AG04449 (cell line): ENCODE measurements around the gene CYLD.

Source experiments
- CTCF ChIA-PET: fragments of 350-600 bp; formaldehyde crosslinking; extraction: SDS; loops from one replicate; lab custom pipeline; 2021; ENCODE audit warnings: antibody characterized with exemption; lab: Yijun Ruan, JAX
- POLR2A ChIA-PET: fragments of 400-600, 350-600 bp; formaldehyde crosslinking; extraction: SDS; loops from one replicate; lab custom pipeline; 2020; ENCODE audit warnings: antibody characterized with exemption, inconsistent platforms; lab: Yijun Ruan, JAX
- DNase-seq: peaks from one replicate; pipeline ENCODE4 v3.0.0-alpha.2; 2010; ENCODE audit warnings: low read depth, low spot score
- H3K4me3 ChIP-seq: 2 replicates; pipeline ENCODE4 v1.5.1; 2011; ENCODE audit warnings: low read depth, mild to moderate bottlenecking, control low read depth, low read length
- TF ChIP-seq, protein P1 (sequence below): IDR thresholded peaks from one replicate; pipeline ENCODE4 v1.5.1; 2011; ENCODE audit warnings: mild to moderate bottlenecking, moderate library complexity, low read length, control low read depth, inconsistent platforms; ENCODE audit not compliant: insufficient read depth; ENCODE audit errors: missing control alignments

Gene CYLD

DNA sequence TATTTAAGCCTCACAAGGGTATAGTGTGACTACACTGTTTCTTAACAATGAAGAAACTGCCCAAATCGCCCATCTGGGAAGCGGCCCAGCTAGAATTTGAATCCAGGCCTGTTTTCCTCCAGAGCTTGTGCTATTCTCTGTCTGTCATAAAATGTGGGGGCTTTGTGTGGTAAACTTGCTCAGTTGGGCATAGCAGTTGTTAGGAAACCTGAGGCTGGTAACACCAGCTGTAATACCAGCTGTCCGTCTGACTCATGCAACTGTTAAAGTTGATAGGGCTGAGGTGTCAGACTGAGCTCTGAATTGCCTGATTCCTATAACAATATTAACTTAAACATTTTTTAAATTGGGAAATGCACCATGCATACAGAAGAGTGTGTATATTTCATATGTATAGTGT is 39.2 kb upstream of the CYLD start:
- TF ChIP-seq, protein P1, sequence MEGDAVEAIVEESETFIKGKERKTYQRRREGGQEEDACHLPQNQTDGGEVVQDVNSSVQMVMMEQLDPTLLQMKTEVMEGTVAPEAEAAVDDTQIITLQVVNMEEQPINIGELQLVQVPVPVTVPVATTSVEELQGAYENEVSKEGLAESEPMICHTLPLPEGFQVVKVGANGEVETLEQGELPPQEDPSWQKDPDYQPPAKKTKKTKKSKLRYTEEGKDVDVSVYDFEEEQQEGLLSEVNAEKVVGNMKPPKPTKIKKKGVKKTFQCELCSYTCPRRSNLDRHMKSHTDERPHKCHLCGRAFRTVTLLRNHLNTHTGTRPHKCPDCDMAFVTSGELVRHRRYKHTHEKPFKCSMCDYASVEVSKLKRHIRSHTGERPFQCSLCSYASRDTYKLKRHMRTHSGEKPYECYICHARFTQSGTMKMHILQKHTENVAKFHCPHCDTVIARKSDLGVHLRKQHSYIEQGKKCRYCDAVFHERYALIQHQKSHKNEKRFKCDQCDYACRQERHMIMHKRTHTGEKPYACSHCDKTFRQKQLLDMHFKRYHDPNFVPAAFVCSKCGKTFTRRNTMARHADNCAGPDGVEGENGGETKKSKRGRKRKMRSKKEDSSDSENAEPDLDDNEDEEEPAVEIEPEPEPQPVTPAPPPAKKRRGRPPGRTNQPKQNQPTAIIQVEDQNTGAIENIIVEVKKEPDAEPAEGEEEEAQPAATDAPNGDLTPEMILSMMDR = no peak
- ChIA-PET POLR2A (no interaction called here), CTCF (no interaction called here)
- no peak for DNase-seq
- H3K4me3 ChIP-seq = no peak overlapping the region

- TF ChIP-seq, protein P1 = no peak
- no peak for DNase-seq
- ChIA-PET CTCF (interaction anchor here (1.3 kb wide), 1 partner anchor 39 kb away, joined by 3 read pairs; no protein-coding TSS in a partner anchor), POLR2A (no interaction called here)
- no peak overlapping the region for H3K4me3 ChIP-seq
Observed at GRCh38 chr16:50704245-50704644, 37.6 kb upstream of the CYLD start.

GRCh38 chr16:50705436-50706110 is 36.3 kb upstream of the CYLD start:
- CTCF ChIA-PET = interaction anchor here (1.3 kb wide), 1 partner anchor 40 kb away, joined by 3 read pairs; no protein-coding TSS in a partner anchor
- H3K4me3 ChIP-seq = no peak overlapping the region
- POLR2A ChIA-PET = no interaction called here
- TF ChIP-seq, protein P1 = no peak
- no peak for DNase-seq

DNA sequence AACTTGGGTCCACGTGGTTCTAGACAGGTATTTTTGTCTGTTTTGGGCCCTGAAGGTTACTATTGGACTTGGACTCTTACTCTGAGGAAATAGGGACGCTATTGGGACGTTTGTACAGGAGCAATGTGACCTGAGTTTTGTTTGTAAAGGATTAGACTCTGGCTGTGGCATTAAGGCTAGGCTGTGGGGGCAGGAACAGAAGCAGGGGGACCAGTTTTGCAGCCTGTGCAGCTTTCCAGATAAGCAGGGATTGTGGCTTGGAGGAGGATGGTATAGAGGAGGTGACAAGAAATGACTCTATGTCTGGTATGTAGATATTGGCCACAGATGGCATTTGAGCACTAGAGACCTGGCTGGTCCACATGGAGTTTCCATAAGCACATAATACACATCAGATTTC is 35.6 kb upstream of the CYLD start:
- TF ChIP-seq, protein P1 = no peak
- no peak for DNase-seq
- no peak overlapping the region for H3K4me3 ChIP-seq
- POLR2A ChIA-PET = no interaction called here
- CTCF ChIA-PET = no interaction called here

DNA sequence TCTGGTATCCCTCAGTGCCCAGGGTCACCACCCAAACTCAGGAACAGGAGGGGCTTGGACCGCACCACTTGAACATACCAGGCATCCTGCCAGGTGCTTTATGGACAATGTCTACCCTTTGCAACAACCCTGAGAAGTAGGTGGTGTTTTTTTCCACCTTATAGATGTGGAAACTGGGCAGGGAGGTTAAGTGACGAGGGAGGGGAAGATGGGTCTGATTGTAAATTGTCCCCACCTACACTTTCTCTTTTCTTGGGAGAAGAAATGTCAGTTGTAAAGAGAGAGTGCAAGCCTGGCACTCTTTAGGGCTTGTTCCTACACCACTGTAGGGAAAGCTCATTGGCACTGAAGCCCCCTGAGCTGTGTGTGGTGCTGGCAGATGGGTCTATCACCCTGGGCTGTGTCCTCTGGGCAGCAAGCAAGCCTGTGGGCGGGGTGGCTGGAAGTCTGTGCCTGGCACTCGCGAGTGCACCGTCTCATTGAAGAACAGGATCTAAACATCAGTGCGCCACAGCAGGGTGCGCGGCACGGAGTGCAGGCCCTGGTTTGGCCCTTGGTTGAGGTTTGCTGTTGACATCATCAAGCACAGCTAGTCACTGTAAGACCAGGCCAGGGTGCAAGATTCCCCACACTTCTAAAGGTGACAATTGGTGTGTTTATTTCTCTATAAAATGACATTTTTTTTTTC is 33.4 kb upstream of the CYLD start:
- ChIA-PET POLR2A (no interaction called here), CTCF (interaction anchor here (1.0 kb wide), 1 partner anchor 43 kb away, joined by 3 read pairs; no protein-coding TSS in a partner anchor)
- TF ChIP-seq, protein P1 = no peak
- no peak overlapping the region for H3K4me3 ChIP-seq
- DNase-seq = no peak

- no peak overlapping the region for H3K4me3 ChIP-seq
- DNase-seq = no peak
- ChIA-PET POLR2A (no interaction called here), CTCF (no interaction called here)
- TF ChIP-seq, protein P1 = no peak
Observed at GRCh38 chr16:50709061-50709684, 32.7 kb upstream of the CYLD start.
